Stimulated activated naive B cell treated with anti-CD40 and anti-IgM and Interleukin-4, amounts not matched to agents 10 μg/mL and 1 μg/mL and 100 μg/mL, for 72 hours (primary cell): ENCODE results near the gene ZNF141.
"Not testable (repeated sequence)": the region's sequence is repeated elsewhere in the genome, so short reads cannot be mapped to it uniquely, and the experiment has no call there.

Experiments
- ATAC-seq, 2 donors: fragments of 150-1000 bp; cut with Tn5 transposase; replicated peaks; 2 replicates each; pipeline ENCODE4 v1.10.0; 2021; ENCODE audit warnings: moderate library complexity in 1 of 2
- DNase-seq: peaks from one replicate; pipeline ENCODE4 v3.0.0; 2021
- H3K27ac Mint-ChIP-seq: one replicate; pipeline ENCODE4 v1.8.0; 2022; ENCODE audit warnings: mild to moderate bottlenecking, mixed read lengths
- H3K27me3 Mint-ChIP-seq, 2 donors: one replicate each; pipeline ENCODE4 v1.8.0; 2022; ENCODE audit warnings: mixed read lengths in 2 of 2
- H3K36me3 Mint-ChIP-seq, 2 donors: one replicate each; pipeline ENCODE4 v1.8.0; 2022; ENCODE audit warnings: mixed read lengths in 2 of 2, mild to moderate bottlenecking in 1 of 2
- H3K4me1 Mint-ChIP-seq, 2 donors: one replicate each; pipeline ENCODE4 v1.8.0; 2022; ENCODE audit warnings: mixed read lengths in 2 of 2, mild to moderate bottlenecking in 1 of 2
- H3K4me3 Mint-ChIP-seq, 2 donors: one replicate each; pipeline ENCODE4 v1.8.0; 2022; ENCODE audit warnings: mild to moderate bottlenecking in 2 of 2, mixed read lengths in 2 of 2, moderate library complexity in 1 of 2
- H3K9me3 Mint-ChIP-seq, 2 donors: one replicate each; pipeline ENCODE4 v1.8.0; 2022; ENCODE audit warnings: mixed read lengths in 2 of 2, mild to moderate bottlenecking in 1 of 2

Gene ZNF141

GRCh38 chr4:337143-337931 is at the start of gene ZNF141:
ZNF141 (plus strand) TSS chr4:337814; CDS start chr4:337984, 170 bp downstream.
- H3K36me3 Mint-ChIP-seq: peaks cover 46 to 52% of the 10 kb centered on the region in 2 donors
- peaks cover 20 to 34% of the 10 kb centered on the region in 2 donors for H3K4me1 Mint-ChIP-seq
- H3K27me3 Mint-ChIP-seq: no peaks in the 10 kb centered on the region
- peak; percentile 93 to 94 for ATAC-seq
- H3K27ac Mint-ChIP-seq: peak within 1 kb of the TSS; percentile 100
- peaks cover 10 to 16% of the 10 kb centered on the region in 2 donors for H3K9me3 Mint-ChIP-seq
- H3K4me3 Mint-ChIP-seq: peak within 1 kb of the TSS; percentile 100
- peak; percentile 97 for DNase-seq

- no peaks in the 10 kb centered on the region for H3K27me3 Mint-ChIP-seq
- DNase-seq: no peak
- H3K27ac Mint-ChIP-seq: no peak overlapping the region
- H3K9me3 Mint-ChIP-seq: peaks cover 10 to 13% of the 10 kb centered on the region in 2 donors
- peaks cover 0 to 2% of the 10 kb centered on the region in 2 donors for H3K36me3 Mint-ChIP-seq
- ATAC-seq: no peak
- no peaks in the 10 kb centered on the region for H3K4me1 Mint-ChIP-seq
- no peak overlapping the region for H3K4me3 Mint-ChIP-seq
Measured at GRCh38 chr4:288891-289290, 48.7 kb upstream of the ZNF141 start.

- DNase-seq (no peak), ATAC-seq (no peak)
- Mint-ChIP-seq H3K27ac (no peak overlapping the region), H3K4me3 (no peak overlapping the region), H3K9me3 (peaks cover 4 to 11% of the 10 kb centered on the region in 2 donors), H3K27me3 (no peaks in the 10 kb centered on the region), H3K36me3 (peaks cover 0 to 2% of the 10 kb centered on the region in 2 donors), H3K4me1 (no peaks in the 10 kb centered on the region)
Measured at GRCh38 chr4:294732-295131, 42.9 kb upstream of the ZNF141 start.

- H3K36me3 Mint-ChIP-seq: peaks cover 20 to 24% of the 10 kb centered on the region in 2 donors
- peaks cover 7 to 21% of the 10 kb centered on the region in 2 donors for H3K4me1 Mint-ChIP-seq
- DNase-seq (no peak), ATAC-seq (no peak)
- H3K27me3 Mint-ChIP-seq: peaks cover 12 to 18% of the 10 kb centered on the region in 2 donors
- H3K27ac Mint-ChIP-seq: no peak overlapping the region
- no peak overlapping the region for H3K4me3 Mint-ChIP-seq
- H3K9me3 Mint-ChIP-seq: peaks cover 26 to 31% of the 10 kb centered on the region in 2 donors
Measured at GRCh38 chr4:302381-302780, 35.2 kb upstream of the ZNF141 start.

- Mint-ChIP-seq H3K4me1 (peaks cover 9 to 23% of the 10 kb centered on the region in 2 donors), H3K9me3 (peaks cover 26 to 29% of the 10 kb centered on the region in 2 donors), H3K36me3 (peaks cover 20 to 24% of the 10 kb centered on the region in 2 donors), H3K27me3 (peaks cover 12 to 18% of the 10 kb centered on the region in 2 donors)
- not testable (repeated sequence) for H3K4me3 Mint-ChIP-seq, DNase-seq, H3K27ac Mint-ChIP-seq, ATAC-seq
Measured at GRCh38 chr4:304516-304915, 33.1 kb upstream of the ZNF141 start.

GRCh38 chr4:304969-305680 is 32.5 kb upstream of the ZNF141 start, which contains the start of gene ZNF732:
ZNF732 (minus strand) TSS chr4:305474; CDS start chr4:305310, 164 bp downstream.
- peak within 1 kb of the TSS; percentile 83 for H3K27ac Mint-ChIP-seq
- H3K27me3 Mint-ChIP-seq: peaks cover 12 to 18% of the 10 kb centered on the region in 2 donors
- ATAC-seq: no peak
- no peak for DNase-seq
- H3K4me3 Mint-ChIP-seq: peak within 1 kb of the TSS in 1 of 2 donors; percentile 26
- peaks cover 26 to 29% of the 10 kb centered on the region in 2 donors for H3K9me3 Mint-ChIP-seq
- H3K36me3 Mint-ChIP-seq: peaks cover 20 to 24% of the 10 kb centered on the region in 2 donors
- H3K4me1 Mint-ChIP-seq: peaks cover 9 to 23% of the 10 kb centered on the region in 2 donors

- H3K9me3 Mint-ChIP-seq: peaks cover 26 to 31% of the 10 kb centered on the region in 2 donors
- H3K36me3 Mint-ChIP-seq: peaks cover 20 to 30% of the 10 kb centered on the region in 2 donors
- H3K4me3 Mint-ChIP-seq: peak overlapping the region in 1 of 2 donors; percentile 3
- peaks cover 9 to 23% of the 10 kb centered on the region in 2 donors for H3K4me1 Mint-ChIP-seq
- ATAC-seq (peak; percentile 91 to 95), DNase-seq (peak; percentile 78)
- H3K27ac Mint-ChIP-seq: peak overlapping the region; percentile 83
- peaks cover 12 to 13% of the 10 kb centered on the region in 2 donors for H3K27me3 Mint-ChIP-seq
Measured at GRCh38 chr4:306551-306961, 31.1 kb upstream of the ZNF141 start.

- Mint-ChIP-seq H3K36me3 (peaks cover 13 to 20% of the 10 kb centered on the region in 2 donors), H3K9me3 (peaks cover 15 to 21% of the 10 kb centered on the region in 2 donors), H3K27me3 (peaks cover 0 to under 1% of the 10 kb centered on the region in 2 donors), H3K4me1 (peaks cover 10 to 29% of the 10 kb centered on the region in 2 donors), H3K27ac (no peak overlapping the region), H3K4me3 (no peak overlapping the region)
- DNase-seq (no peak), ATAC-seq (no peak)
Measured at GRCh38 chr4:309807-310206, 27.8 kb upstream of the ZNF141 start.

- Mint-ChIP-seq H3K27me3 (peaks cover 19 to 31% of the 10 kb centered on the region in 2 donors), H3K27ac (no peak overlapping the region), H3K9me3 (peaks cover 37 to 43% of the 10 kb centered on the region in 2 donors), H3K36me3 (peaks cover 15 to 36% of the 10 kb centered on the region in 2 donors), H3K4me1 (peaks cover 2 to 11% of the 10 kb centered on the region in 2 donors), H3K4me3 (no peak overlapping the region)
- ATAC-seq: no peak
- no peak for DNase-seq
Measured at GRCh38 chr4:314296-314903, 23.2 kb upstream of the ZNF141 start.

GRCh38 chr4:328729-329128 is 8.9 kb upstream of the ZNF141 start:
- Mint-ChIP-seq H3K27me3 (no peaks in the 10 kb centered on the region), H3K27ac (no peak overlapping the region)

GRCh38 chr4:335515-335914 is 2.1 kb upstream of the ZNF141 start:
- H3K4me1 Mint-ChIP-seq: peaks cover 17 to 32% of the 10 kb centered on the region in 2 donors
- DNase-seq (no peak), ATAC-seq (no peak)
- no peak overlapping the region for H3K27ac Mint-ChIP-seq
- no peaks in the 10 kb centered on the region for H3K27me3 Mint-ChIP-seq
- peaks cover 6 to 10% of the 10 kb centered on the region in 2 donors for H3K9me3 Mint-ChIP-seq
- peak overlapping the region in 1 of 2 donors; percentile 19 for H3K4me3 Mint-ChIP-seq
- H3K36me3 Mint-ChIP-seq: peaks cover 32 to 34% of the 10 kb centered on the region in 2 donors

More at GRCh38 chr4:328729-329128, 8.9 kb upstream of the ZNF141 start:
- H3K9me3 Mint-ChIP-seq: peaks cover 7 to 10% of the 10 kb centered on the region in 2 donors
- no peak overlapping the region for H3K4me3 Mint-ChIP-seq
- no peak for DNase-seq
- peaks cover 4 to 8% of the 10 kb centered on the region in 2 donors for H3K4me1 Mint-ChIP-seq
- ATAC-seq: no peak
- H3K36me3 Mint-ChIP-seq: peaks cover 5 to 10% of the 10 kb centered on the region in 2 donors

- Mint-ChIP-seq H3K27me3 (no peaks in the 10 kb centered on the region), H3K9me3 (peaks cover 7 to 13% of the 10 kb centered on the region in 2 donors), H3K4me1 (peaks cover 18 to 34% of the 10 kb centered on the region in 2 donors), H3K27ac (no peak overlapping the region), H3K4me3 (peak overlapping the region; percentile 53 to 100), H3K36me3 (peaks cover 39 to 42% of the 10 kb centered on the region in 2 donors)
- no peak for ATAC-seq
- DNase-seq: no peak
Measured at GRCh38 chr4:336099-336892, 1.3 kb upstream of the ZNF141 start.

GRCh38 chr4:336893-337142 is 796 bp upstream of the ZNF141 start:
- Mint-ChIP-seq H3K4me3 (peak overlapping the region; percentile 100), H3K27ac (peak overlapping the region; percentile 100), H3K4me1 (peaks cover 18 to 34% of the 10 kb centered on the region in 2 donors), H3K36me3 (peaks cover 44 to 47% of the 10 kb centered on the region in 2 donors), H3K9me3 (peaks cover 7 to 13% of the 10 kb centered on the region in 2 donors), H3K27me3 (no peaks in the 10 kb centered on the region)
- ATAC-seq (peak in 1 of 2 donors; percentile 5), DNase-seq (no peak)
